Measurements from ENCODE around the gene CTXND1. TPM values are rescaled to one million over a fixed set of nuclear protein-coding genes. Genes with fewer than 3 reads are reported as not detected.

CTXND1 gene
- polyA plus RNA-seq, 2 of the 4 experiments (the other 2 are of a cell fraction) = not detected

DNA sequence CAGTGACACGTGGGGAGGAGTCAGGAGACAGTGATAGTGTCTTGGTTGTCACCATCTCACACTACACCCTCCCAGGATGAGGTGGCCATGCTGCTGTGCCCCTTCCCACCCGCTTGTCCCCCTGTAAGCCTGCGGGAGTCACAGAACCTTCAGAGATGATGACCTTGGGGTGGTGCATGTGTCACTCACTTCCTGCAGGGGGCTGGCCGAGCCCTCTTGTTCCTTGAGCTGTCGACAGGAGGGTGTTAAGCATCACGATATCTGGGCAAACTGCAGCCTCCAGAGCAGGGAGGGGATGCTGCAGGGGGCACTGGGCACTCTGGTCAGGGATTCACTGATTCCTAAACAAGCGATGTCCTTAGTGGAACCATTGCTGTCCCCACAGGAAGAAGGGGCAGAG lies 71.5 kb downstream of the CTXND1 start (continued):
- TF ChIP-seq RAD21 (conservative IDR thresholded peaks at IDR 0.05 in 1 of 2, IDR thresholded peaks at IDR 0.05 in 1 of 2) (no peak), RNF2 (IDR thresholded peaks at IDR 0.05; ENCODE audit: borderline replicate concordance, low read depth) (no peak), TP53 (CRISPR knock-in tag; IDR thresholded peaks at IDR 0.05) (no peak), ZSCAN20 (CRISPR knock-in tag; IDR thresholded peaks at IDR 0.05) (no peak), JUN (IDR thresholded peaks at IDR 0.05) (no peak), ESRRA (IDR thresholded peaks at IDR 0.05; ENCODE audit: borderline replicate concordance, low read length) (no peak)
- TF ChIP-seq, protein P1, sequence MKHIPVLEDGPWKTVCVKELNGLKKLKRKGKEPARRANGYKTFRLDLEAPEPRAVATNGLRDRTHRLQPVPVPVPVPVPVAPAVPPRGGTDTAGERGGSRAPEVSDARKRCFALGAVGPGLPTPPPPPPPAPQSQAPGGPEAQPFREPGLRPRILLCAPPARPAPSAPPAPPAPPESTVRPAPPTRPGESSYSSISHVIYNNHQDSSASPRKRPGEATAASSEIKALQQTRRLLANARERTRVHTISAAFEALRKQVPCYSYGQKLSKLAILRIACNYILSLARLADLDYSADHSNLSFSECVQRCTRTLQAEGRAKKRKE (CRISPR knock-in tag; IDR thresholded peaks at IDR 0.05; ENCODE audit: low read depth) = no peak

DNA sequence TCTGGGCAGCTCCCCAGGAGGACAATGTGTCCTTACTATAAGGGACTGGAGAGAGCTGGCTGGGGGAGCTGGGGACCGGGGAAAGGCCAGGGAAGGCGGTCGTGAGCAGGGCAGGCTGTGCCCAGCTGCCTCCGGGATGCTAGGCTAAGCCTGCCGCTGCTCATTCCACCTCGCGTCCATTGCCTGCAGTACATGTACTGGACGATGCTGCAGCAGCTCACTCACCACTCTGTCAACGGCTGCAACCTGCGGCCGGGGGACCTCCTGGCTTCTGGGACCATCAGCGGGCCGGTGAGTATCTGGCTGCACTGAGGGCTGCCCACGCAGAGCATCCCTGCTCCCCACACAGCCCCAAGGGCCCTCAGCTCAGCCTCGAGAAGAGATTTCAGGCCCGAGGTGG lies 72.1 kb downstream of the CTXND1 start:
- FAIRE-seq = no peak
- ChIA-PET CTCF (interaction anchor here (0.6 to 1.4 kb wide), 3 partner anchors 17 to 799 kb away, joined by 3 to 5 read pairs (median 4); no protein-coding TSS in a partner anchor), POLR2A (no interaction called here)
- Histone ChIP-seq H3K4me1 (peaks cover 13% of the 10 kb centered on the region), H3K27ac (peak overlapping the region in 1 of 2 experiments; percentile 68; a peak in 2 of 6 replicates), H3K4me3 (no peak overlapping the region), H3K9me3 (no peaks in the 10 kb centered on the region; the same call in 2 of the 3 replicates), H3K4me2 (no peak overlapping the region)
- DNase-seq (ENCODE audit: low read depth in 1 of 2, low spot score in 1 of 2) = no peak
- TF ChIP-seq POLR2A (IDR thresholded peaks at IDR 0.05; ENCODE audit: low read length) (no peak), SMC3 (IDR thresholded peaks at IDR 0.05) (no peak), JUN (IDR thresholded peaks at IDR 0.05) (no peak), TFCP2L1 (CRISPR knock-in tag; IDR thresholded peaks at IDR 0.05) (no peak), HOXA7 (CRISPR knock-in tag; IDR thresholded peaks at IDR 0.05) (no peak), PHF8 (IDR thresholded peaks at IDR 0.05; ENCODE audit: borderline replicate concordance, low read depth) (no peak), NPAS2 (CRISPR knock-in tag; IDR thresholded peaks at IDR 0.05; ENCODE audit: borderline replicate concordance) (no peak), ZFP36 (IDR thresholded peaks at IDR 0.05; ENCODE audit: borderline replicate concordance, partially characterized antibody) (no peak)
- TF ChIP-seq, protein P2, sequence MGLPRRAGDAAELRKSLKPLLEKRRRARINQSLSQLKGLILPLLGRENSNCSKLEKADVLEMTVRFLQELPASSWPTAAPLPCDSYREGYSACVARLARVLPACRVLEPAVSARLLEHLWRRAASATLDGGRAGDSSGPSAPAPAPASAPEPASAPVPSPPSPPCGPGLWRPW (IDR thresholded peaks at IDR 0.05) = no peak
- TF ChIP-seq, protein P3, sequence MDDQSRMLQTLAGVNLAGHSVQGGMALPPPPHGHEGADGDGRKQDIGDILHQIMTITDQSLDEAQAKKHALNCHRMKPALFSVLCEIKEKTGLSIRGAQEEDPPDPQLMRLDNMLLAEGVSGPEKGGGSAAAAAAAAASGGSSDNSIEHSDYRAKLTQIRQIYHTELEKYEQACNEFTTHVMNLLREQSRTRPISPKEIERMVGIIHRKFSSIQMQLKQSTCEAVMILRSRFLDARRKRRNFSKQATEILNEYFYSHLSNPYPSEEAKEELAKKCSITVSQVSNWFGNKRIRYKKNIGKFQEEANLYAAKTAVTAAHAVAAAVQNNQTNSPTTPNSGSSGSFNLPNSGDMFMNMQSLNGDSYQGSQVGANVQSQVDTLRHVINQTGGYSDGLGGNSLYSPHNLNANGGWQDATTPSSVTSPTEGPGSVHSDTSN (IDR thresholded peaks at IDR 0.05) = no peak
- TF ChIP-seq, protein P4, sequence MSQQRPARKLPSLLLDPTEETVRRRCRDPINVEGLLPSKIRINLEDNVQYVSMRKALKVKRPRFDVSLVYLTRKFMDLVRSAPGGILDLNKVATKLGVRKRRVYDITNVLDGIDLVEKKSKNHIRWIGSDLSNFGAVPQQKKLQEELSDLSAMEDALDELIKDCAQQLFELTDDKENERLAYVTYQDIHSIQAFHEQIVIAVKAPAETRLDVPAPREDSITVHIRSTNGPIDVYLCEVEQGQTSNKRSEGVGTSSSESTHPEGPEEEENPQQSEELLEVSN (IDR thresholded peaks at IDR 0.05; ENCODE audit: borderline replicate concordance, low read depth) = no peak
- WGBS (ENCODE audit: missing lambda C conversion rate) = 95% methylated on average over 16 of the region's 16 CpGs
- ATAC-seq = no peak

DNA sequence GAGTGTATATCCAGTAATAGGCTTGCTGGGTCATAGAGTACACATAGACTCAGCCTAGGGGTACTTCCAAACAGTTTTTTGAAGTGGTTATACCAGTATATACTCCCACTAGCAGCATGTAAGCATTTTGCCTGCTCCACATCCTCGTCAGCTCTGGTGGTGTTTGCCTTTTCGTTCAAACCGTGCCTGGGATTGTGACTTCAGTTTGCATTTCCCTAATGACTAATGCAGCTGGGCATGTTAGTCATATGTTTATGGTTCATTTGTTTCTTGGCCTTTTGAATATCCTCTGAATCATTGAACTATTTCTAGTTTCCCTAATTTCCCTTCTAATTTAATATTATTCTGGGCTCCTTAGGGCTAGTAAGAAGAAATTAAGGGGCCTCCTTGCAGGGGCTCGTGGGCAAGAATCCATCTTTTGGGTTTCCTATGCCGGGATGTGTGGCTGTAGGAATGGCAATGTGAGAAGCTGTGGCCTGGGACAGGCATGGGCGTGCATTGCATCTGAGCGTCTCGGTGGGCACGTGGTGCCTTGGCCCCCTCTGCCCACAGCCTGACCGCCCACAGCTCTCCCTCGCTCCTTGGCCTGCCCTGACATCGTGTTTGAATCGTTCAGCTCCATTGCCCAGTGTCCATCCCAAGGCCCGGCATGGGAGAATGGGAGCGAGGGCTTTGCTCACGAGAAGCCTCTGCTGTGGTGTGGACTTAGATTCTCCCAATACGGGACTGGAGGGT lies 72.8 kb downstream of the CTXND1 start:
- Histone ChIP-seq H3K9me3 (no peaks in the 10 kb centered on the region; the same call in 2 of the 3 replicates), H3K4me2 (peak overlapping the region; percentile 53), H3K27ac (peak overlapping the region in 1 of 2 experiments; percentile 68; a peak in 3 of 6 replicates), H3K4me1 (peaks cover 13% of the 10 kb centered on the region), H3K4me3 (no peak overlapping the region)
- CTCF ChIA-PET = interaction anchor here (0.6 to 0.7 kb wide), 3 partner anchors 95 to 195 kb away, joined by 3 to 5 read pairs (median 3); no protein-coding TSS in a partner anchor
- POLR2A ChIA-PET = interaction anchor here (0.5 kb wide), 1 partner anchor 1190 kb away, joined by 3 read pairs; no protein-coding TSS in a partner anchor
- FAIRE-seq (peak; percentile 98), ATAC-seq (peak; percentile 67 to 82; a peak in 5 of 6 replicates), DNase-seq (ENCODE audit: low read depth in 1 of 2, low spot score in 1 of 2) (peak; percentile 78 to 83)
- 71% methylated on average over 17 of the region's 17 CpGs for WGBS (ENCODE audit: missing lambda C conversion rate)
- TF ChIP-seq, protein P5, sequence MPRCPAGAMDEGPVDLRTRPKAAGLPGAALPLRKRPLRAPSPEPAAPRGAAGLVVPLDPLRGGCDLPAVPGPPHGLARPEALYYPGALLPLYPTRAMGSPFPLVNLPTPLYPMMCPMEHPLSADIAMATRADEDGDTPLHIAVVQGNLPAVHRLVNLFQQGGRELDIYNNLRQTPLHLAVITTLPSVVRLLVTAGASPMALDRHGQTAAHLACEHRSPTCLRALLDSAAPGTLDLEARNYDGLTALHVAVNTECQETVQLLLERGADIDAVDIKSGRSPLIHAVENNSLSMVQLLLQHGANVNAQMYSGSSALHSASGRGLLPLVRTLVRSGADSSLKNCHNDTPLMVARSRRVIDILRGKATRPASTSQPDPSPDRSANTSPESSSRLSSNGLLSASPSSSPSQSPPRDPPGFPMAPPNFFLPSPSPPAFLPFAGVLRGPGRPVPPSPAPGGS (IDR thresholded peaks at IDR 0.05) = no peak
- no peak for TF ChIP-seq HDAC2 (IDR thresholded peaks at IDR 0.05)
- TF ChIP-seq HOXB13 (CRISPR knock-in tag; IDR thresholded peaks at IDR 0.05; ENCODE audit: low read depth) = no peak
- TF ChIP-seq GATA3 (IDR thresholded peaks at IDR 0.05; ENCODE audit: borderline replicate concordance) = peak; percentile 37; the same call in 1 of the 2 replicates
- TF ChIP-seq, protein P6, sequence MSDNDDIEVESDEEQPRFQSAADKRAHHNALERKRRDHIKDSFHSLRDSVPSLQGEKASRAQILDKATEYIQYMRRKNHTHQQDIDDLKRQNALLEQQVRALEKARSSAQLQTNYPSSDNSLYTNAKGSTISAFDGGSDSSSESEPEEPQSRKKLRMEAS (IDR thresholded peaks at IDR 0.05) = peak; percentile 69
- no peak for TF ChIP-seq POLR2AphosphoS2 (conservative IDR thresholded peaks at IDR 0.05; ENCODE audit: low read length)
- TF ChIP-seq ZC3H11A (IDR thresholded peaks at IDR 0.05) = no peak
- TF ChIP-seq HOXB5 (CRISPR knock-in tag; IDR thresholded peaks at IDR 0.05) = no peak
- TF ChIP-seq FOXS1 (CRISPR knock-in tag; IDR thresholded peaks at IDR 0.05) = no peak
- no peak for TF ChIP-seq ZSCAN20 (CRISPR knock-in tag; IDR thresholded peaks at IDR 0.05)
- TF ChIP-seq NPAS2 (CRISPR knock-in tag; IDR thresholded peaks at IDR 0.05; ENCODE audit: borderline replicate concordance) = no peak
- TF ChIP-seq JUNB (IDR thresholded peaks at IDR 0.05) = peak; percentile 72
- TF ChIP-seq FOSL2 (IDR thresholded peaks at IDR 0.05) = peak; percentile 46
- peak; percentile 89 for TF ChIP-seq FOSL2 (CRISPR knock-in tag; IDR thresholded peaks at IDR 0.05)
- no peak for TF ChIP-seq RAD21 (conservative IDR thresholded peaks at IDR 0.05 in 1 of 2, IDR thresholded peaks at IDR 0.05 in 1 of 2)
- no peak for TF ChIP-seq EHMT2 (IDR thresholded peaks at IDR 0.05; ENCODE audit: low read depth)
- no peak for TF ChIP-seq HEYL (CRISPR knock-in tag; IDR thresholded peaks at IDR 0.05)
- no peak for TF ChIP-seq HOXA7 (CRISPR knock-in tag; IDR thresholded peaks at IDR 0.05)
- no peak for TF ChIP-seq ZFP36 (IDR thresholded peaks at IDR 0.05; ENCODE audit: borderline replicate concordance, partially characterized antibody)
- TF ChIP-seq ZNF302 (CRISPR knock-in tag; IDR thresholded peaks at IDR 0.05) = no peak
